HepG2 (cell line): ENCODE measurements around the gene RBCK1.

ENCODE experiments used
- AKAP8 ChIP-seq: sonication (generic); formaldehyde crosslinking; IDR thresholded peaks from 2 replicates; pipeline ENCODE4 v1.5.1; 2020; ENCODE audit warnings: mild to moderate bottlenecking, missing genetic modification reagents
- GTF2F1 ChIP-seq: fragments of 150-350 bp; IDR thresholded peaks from 2 replicates; pipeline ENCODE4 v1.6.1; 2014; ENCODE audit warnings: low read length
- SRSF1 ChIP-seq: fragments of 200-400 bp; formaldehyde crosslinking; optimal IDR thresholded peaks from 2 replicates; pipeline ENCODE3; 2017; ENCODE audit warnings: mild to moderate bottlenecking, low read depth, low read length, moderate library complexity
- ZNF670 ChIP-seq: sonication (generic); formaldehyde crosslinking; IDR thresholded peaks from 2 replicates; pipeline ENCODE4 v1.8.0; 2022; ENCODE audit warnings: mild to moderate bottlenecking, missing genetic modification reagents, borderline replicate concordance
- TF ChIP-seq, protein P1 (sequence below): IDR thresholded peaks from 2 replicates; pipeline ENCODE4 v1.6.1; 2016

DNA sequence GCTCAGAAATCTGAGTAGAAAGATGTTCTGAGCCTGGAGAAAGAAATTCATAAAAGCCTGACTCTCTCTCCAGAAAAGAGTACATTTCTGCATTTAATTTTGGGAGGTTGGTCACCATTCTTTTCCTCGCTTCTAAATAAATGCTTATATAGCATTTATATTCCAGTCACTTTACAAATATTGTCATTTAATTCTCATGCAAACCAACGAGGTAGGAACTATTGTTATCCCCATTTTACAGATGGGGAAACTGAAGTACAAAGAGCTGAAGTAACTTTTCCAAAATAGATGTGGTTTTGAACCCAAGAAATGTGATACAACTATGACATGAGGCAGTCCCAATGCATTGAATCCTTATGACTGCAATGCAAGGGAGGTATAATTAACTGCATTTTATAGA lies 32.0 kb upstream of the RBCK1 start:
- TF ChIP-seq AKAP8 (no peak), ZNF670 (no peak), GTF2F1 (no peak), SRSF1 (no peak)
- TF ChIP-seq, protein P1, sequence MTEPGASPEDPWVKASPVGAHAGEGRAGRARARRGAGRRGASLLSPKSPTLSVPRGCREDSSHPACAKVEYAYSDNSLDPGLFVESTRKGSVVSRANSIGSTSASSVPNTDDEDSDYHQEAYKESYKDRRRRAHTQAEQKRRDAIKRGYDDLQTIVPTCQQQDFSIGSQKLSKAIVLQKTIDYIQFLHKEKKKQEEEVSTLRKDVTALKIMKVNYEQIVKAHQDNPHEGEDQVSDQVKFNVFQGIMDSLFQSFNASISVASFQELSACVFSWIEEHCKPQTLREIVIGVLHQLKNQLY (CRISPR knock-in tag): no peak
